DND-41 (cell line): Measurements from ENCODE around the gene ZBTB11.

Experiments used
- CTCF ChIP-seq: IDR thresholded peaks from 2 replicates; pipeline ENCODE4 v1.5.1; 2012; ENCODE audit warnings: borderline replicate concordance, low read length, moderate library complexity, mild to moderate bottlenecking; ENCODE audit not compliant: poor library complexity, severe bottlenecking; ENCODE audit errors: extremely low read depth
- EZH2 ChIP-seq: IDR thresholded peaks from 3 replicates; pipeline ENCODE4 v1.6.1; 2012; ENCODE audit warnings: borderline replicate concordance, low read depth, mild to moderate bottlenecking, moderate library complexity, low read length, inconsistent platforms; ENCODE audit not compliant: severe bottlenecking

GRCh38 chr3:101639280-101639963 lies 37.5 kb downstream of the ZBTB11 start:
- TF ChIP-seq CTCF: no peak
- TF ChIP-seq EZH2: no peak
